RWPE2 (cell line): ENCODE results near the gene FLYWCH2.

ENCODE experiments used
- ATAC-seq: fragments of 200-7000 bp; cut with Tn5 transposase; 3 replicates; pipeline ENCODE4 v1.9.1; 2021; ENCODE audit warnings: low read depth
- DNase-seq: peaks from one replicate; pipeline ENCODE4 v3.0.0-alpha.2; 2020; ENCODE audit warnings: low spot score
- H3K27ac ChIP-seq: fragments of 450-650 bp; 2 replicates; pipeline ENCODE4 v1.5.1; 2017; ENCODE audit warnings: mild to moderate bottlenecking; ENCODE audit not compliant: poor library complexity, severe bottlenecking
- H3K27me3 ChIP-seq: fragments of 250-450 bp; sonication (Bioruptor Pico); 2 replicates; pipeline ENCODE4 v1.5.1; 2021; ENCODE audit warnings: mild to moderate bottlenecking, moderate library complexity; ENCODE audit not compliant: insufficient read depth, poor library complexity, severe bottlenecking
- H3K36me3 ChIP-seq: fragments of 250-450 bp; sonication (Bioruptor Pico); 2 replicates; pipeline ENCODE4 v1.5.1; 2020; ENCODE audit warnings: low read depth, mild to moderate bottlenecking, moderate library complexity
- H3K4me1 ChIP-seq: fragments of 250-450 bp; sonication (Bioruptor Pico); 2 replicates; pipeline ENCODE4 v1.5.1; 2021; ENCODE audit warnings: mild to moderate bottlenecking, moderate library complexity; ENCODE audit not compliant: insufficient read depth, poor library complexity, severe bottlenecking
- H3K4me3 ChIP-seq: fragments of 250-450 bp; sonication (Bioruptor Pico); 2 replicates; pipeline ENCODE4 v1.5.1; 2021; ENCODE audit warnings: mild to moderate bottlenecking, moderate library complexity; ENCODE audit not compliant: severe bottlenecking
- H3K9me3 ChIP-seq: fragments of 250-450 bp; sonication (Bioruptor Pico); 2 replicates; pipeline ENCODE4 v1.5.1; 2021; ENCODE audit warnings: mild to moderate bottlenecking, moderate library complexity; ENCODE audit not compliant: severe bottlenecking
- CTCF ChIP-seq: fragments of 450-650 bp; IDR thresholded peaks from one replicate; pipeline ENCODE4 v1.5.1; 2017; ENCODE audit warnings: mild to moderate bottlenecking, moderate library complexity; ENCODE audit not compliant: poor library complexity, severe bottlenecking

The FLYWCH2 gene

GRCh38 chr16:2915196-2915929 is 32.3 kb downstream of the FLYWCH2 start:
- H3K27ac ChIP-seq: peak overlapping the region; percentile 76

GRCh38 chr16:2919511-2920255 is 36.7 kb downstream of the FLYWCH2 start:
- Histone ChIP-seq H3K9me3 (no peaks in the 10 kb centered on the region), H3K4me3 (no peak overlapping the region), H3K27ac (peak overlapping the region; percentile 76), H3K36me3 (peaks cover 65% of the 10 kb centered on the region), H3K27me3 (no peaks in the 10 kb centered on the region), H3K4me1 (peaks cover 21% of the 10 kb centered on the region)
- TF ChIP-seq CTCF: peak; percentile 90
- no peak for DNase-seq
- ATAC-seq: no peak

More at GRCh38 chr16:2915196-2915929, 32.3 kb downstream of the FLYWCH2 start:
- no peak for ATAC-seq
- no peak for DNase-seq
- H3K4me3 ChIP-seq: no peak overlapping the region
- H3K27me3 ChIP-seq: no peaks in the 10 kb centered on the region
- peaks cover 45% of the 10 kb centered on the region for H3K36me3 ChIP-seq
- H3K4me1 ChIP-seq: peaks cover 32% of the 10 kb centered on the region
- TF ChIP-seq CTCF: no peak
- no peaks in the 10 kb centered on the region for H3K9me3 ChIP-seq

- Histone ChIP-seq H3K4me1 (peaks cover 6% of the 10 kb centered on the region), H3K4me3 (no peak overlapping the region), H3K9me3 (no peaks in the 10 kb centered on the region), H3K27me3 (no peaks in the 10 kb centered on the region), H3K27ac (no peak overlapping the region), H3K36me3 (peaks cover 47% of the 10 kb centered on the region)
- DNase-seq (no peak), ATAC-seq (no peak)
- TF ChIP-seq CTCF: no peak
These were observed 40.5 kb downstream of the FLYWCH2 start for GRCh38 chr16:2923481-2923880.

- peak; percentile 75 for ATAC-seq
These were observed 42.1 kb downstream of the FLYWCH2 start for GRCh38 chr16:2924901-2925755.

More at GRCh38 chr16:2924901-2925755, 42.1 kb downstream of the FLYWCH2 start:
- Histone ChIP-seq H3K4me3 (no peak overlapping the region), H3K27me3 (no peaks in the 10 kb centered on the region), H3K36me3 (peaks cover 34% of the 10 kb centered on the region), H3K9me3 (no peaks in the 10 kb centered on the region), H3K27ac (peak overlapping the region; percentile 12), H3K4me1 (peaks cover 6% of the 10 kb centered on the region)
- no peak for TF ChIP-seq CTCF
- no peak for DNase-seq
